ENCODE results near the gene MELK.
A peak's percentile ranks its signal among the peaks of the same experiment; 100 is the strongest.

The MELK gene

DNA sequence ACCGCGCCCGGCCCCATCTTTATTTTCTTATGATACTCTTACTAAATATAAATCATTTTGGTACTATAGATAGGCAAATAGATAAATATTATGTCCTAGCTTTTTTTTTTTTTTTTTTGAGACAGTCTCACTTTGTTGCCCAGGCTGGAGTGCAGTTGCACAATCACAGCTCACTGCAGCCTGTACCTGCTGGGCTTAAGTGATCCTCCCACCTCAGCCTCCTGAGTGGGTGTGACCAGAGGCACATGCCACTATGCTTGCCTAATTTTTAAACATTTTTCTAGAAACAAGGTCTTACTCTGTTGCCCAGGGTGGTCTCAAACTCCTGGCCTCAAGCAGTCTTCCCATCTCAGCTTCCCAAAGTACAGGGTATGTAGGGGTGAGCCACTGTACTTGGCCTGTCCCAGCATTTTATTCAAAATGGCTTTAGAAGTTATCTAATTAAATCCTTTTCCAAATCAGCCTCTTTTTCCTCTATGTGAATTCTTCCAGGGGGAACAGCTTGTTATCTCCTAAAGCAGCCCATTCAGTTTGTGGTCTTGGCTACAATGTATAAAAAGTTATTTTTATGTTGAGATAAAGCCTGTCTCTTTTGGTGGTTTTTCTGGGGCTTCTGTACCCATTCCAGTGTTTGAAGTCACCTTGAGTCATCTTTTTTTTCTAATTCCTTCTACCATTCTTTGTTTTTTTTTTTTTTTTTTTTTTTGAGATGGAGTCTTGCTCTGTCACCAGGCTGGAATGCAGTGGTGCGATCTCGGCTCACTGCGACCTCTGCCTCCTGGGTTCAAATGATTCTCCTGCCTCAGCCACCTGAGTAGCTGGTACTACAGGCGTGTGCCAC lies 12.1 kb downstream of the MELK start:
- no peak for DNase-seq (ENCODE audit: low read depth)

DNA sequence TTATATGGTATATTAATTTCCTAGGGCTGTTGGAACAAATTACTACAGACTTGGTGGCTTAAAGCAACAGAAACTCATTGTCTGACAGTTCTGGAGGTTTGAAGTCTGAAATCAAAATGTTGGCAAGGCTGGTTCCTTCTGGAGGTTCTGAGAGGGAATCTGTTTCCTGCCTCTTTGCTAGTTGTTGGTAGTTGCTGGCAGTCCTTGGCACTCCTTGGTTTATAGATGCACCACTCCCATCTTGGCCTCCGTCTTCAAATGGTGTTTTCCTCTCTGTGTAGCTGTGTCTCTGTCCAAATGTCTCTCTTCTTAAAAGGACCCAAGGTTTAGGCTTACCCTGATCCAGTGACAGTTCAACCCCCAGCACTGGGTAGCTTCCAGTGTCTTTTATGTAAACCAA lies 17.5 kb downstream of the MELK start:
- no peak for DNase-seq (ENCODE audit: low read depth)

DNA sequence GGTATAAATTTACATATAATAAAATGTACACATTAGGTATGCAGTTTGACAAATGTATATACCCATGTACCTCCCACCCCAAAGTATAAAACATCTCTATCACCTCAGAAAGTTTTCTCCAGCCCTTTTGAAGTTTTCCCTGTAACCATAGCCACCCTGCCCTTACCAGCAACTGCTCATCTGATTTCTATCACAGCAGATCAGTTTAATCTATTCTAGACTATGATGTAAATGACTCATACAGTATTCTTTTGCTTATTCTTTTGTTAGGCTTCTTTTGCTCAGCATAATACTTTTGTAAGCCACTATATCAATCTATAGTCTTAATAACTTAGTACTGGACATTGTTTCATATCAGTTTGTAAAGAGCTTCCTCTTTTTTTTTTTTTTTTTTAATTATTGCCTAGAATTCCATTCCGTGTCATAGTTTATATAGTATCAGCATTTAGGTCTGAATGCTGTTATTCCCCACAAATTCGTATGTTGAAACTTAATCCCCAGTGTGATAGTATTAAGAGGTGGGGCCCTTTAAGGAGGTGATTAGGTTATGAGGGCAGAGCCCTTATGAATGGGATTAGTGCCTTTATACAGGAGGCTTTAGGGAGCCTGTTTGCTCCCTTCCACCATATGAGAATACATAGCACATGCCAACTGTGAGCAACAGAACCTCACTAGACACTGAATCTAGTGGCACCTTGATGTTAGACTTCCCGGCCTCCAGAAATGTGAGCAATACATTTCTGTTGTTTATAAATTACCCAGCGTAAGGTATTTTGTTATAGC lies 20.3 kb downstream of the MELK start:
- DNase-seq (ENCODE audit: low read depth): no peak

DNA sequence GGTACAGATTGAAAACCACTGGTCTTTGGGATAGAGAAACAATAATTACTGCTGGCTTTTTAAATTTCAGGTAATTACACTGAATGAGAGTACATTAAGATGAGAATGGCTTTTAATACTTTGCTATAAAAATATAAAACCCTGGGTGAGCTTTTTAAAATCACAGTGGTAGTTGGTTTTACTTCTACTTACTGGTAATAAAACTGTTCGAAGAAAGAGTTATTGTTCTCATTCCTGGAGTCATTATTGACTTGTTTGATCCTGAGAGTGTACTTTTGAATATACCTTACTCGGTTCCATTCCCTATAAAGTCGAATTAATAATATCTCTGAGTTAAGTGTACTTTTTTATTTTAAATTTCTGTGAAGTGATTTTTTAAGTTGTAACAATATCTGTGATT lies 21.5 kb downstream of the MELK start:
- DNase-seq (ENCODE audit: low read depth): no peak

- DNase-seq (ENCODE audit: low read depth): no peak
These were observed 24.9 kb downstream of the MELK start for GRCh38 chr9:36597412-36598178.

DNA sequence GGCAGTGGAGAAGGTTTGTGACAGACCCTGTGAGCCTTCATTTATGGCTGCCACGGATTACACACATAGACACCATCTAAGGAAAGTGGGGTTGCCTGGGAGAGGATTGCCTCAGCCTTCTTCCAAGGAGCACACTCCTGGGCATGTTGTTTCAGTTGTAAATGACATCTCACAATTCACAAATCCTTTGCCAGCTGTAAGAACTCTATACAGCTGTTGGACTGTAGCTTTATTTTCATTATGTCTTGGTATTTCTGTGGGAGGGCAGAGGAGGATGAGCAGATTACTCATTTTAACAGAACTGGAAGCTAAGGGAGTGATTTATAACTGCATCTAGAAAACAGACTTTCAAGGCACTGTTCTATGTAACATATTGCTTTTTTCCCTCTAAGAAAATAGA lies 25.6 kb downstream of the MELK start:
- no peak for DNase-seq (ENCODE audit: low read depth)

GRCh38 chr9:36603006-36603405 lies 30.3 kb downstream of the MELK start:
- no peak for DNase-seq (ENCODE audit: low read depth)

GRCh38 chr9:36609306-36609705 lies 36.6 kb downstream of the MELK start:
- DNase-seq (ENCODE audit: low read depth): no peak

- DNase-seq (ENCODE audit: low read depth): no peak
These were observed 49.4 kb downstream of the MELK start for GRCh38 chr9:36622121-36622520.

DNA sequence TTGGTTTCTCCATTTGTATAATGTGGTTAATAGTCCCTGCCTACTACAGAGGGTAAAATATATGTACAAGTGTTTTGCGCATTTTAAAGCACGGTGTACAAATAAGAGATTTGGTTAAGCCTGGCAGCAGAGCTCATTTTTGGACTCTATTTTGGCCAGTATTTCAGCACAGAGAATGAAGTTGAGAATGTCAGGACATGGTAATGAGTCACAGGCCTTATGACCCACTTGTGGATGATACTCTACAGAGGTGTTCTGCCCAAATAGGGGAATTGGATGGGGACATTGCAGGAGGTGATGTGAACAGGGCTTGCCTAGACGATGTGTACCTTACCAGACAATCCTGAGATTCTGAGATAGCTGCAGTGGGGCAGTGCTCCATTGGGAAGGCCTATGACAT lies 50.6 kb downstream of the MELK start:
- no peak for DNase-seq (ENCODE audit: low read depth)

GRCh38 chr9:36625006-36625615 lies 52.4 kb downstream of the MELK start:
- DNase-seq (ENCODE audit: low read depth): peak; percentile 35

- DNase-seq (ENCODE audit: low read depth): peak; percentile 13
These were observed 60.2 kb downstream of the MELK start for GRCh38 chr9:36632892-36633291.

DNA sequence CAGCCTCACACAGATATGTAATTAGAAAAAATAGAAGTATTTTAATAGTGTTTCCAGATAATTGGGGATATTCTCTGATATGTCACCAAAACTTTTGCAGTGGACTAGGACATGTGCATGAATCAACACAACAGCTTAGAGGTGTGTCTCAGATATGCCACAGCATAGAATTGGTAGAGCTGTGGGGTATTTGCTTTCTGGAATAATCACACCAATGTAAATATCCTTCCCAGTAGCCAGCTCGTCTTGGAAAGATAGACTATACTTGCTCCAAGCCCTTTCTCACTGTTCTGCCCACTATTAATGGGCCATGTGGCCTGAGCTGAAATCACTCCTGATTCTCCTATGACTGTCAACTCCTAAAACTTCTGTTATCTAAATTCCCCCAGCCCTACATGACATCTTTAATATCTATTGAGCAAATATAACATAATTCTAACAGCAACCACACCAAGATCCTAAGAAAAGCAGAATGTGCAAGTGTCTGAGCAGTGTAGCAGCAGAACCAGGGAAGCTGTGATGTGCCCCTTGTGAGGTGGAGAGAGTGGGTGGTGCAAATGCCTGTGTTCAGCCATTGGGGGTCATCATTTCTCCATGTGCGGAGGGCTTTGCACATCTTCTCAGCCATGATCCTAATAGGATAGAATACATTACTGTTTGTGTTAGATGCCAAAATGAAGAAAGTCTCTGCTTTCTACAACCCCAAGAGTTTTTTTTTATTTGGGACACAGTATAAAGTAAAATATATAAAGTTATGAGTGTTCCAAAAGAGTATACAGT lies 65.0 kb downstream of the MELK start:
- no peak for DNase-seq (ENCODE audit: low read depth)

GRCh38 chr9:36640771-36641381 lies 68.2 kb downstream of the MELK start:
- DNase-seq (ENCODE audit: low read depth): no peak

GRCh38 chr9:36642817-36643216 lies 70.1 kb downstream of the MELK start:
- no peak for DNase-seq (ENCODE audit: low read depth)

DNA sequence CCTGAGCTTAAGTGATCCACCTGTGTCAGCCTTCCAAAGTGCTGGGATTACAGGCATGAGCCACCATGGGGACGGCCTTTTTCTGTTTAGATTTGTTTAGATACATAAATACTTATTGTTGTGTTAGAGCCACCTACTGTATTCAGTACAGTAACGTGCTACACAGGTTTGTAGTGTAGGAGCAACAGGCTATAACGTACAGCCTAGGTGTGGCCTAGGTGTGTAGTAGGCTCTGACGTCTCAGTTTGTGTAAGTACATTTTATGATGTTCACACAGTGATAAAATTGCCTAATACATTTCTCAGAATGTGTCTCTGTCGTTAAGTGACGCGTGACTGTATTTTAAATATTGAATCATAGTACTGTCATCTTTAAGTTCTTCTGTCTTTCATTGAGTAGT lies 84.1 kb downstream of the MELK start:
- no peak for DNase-seq (ENCODE audit: low read depth)

GRCh38 chr9:36659500-36659899 lies 86.8 kb downstream of the MELK start:
- DNase-seq (ENCODE audit: low read depth): no peak

GRCh38 chr9:36664806-36665205 lies 92.1 kb downstream of the MELK start:
- no peak for DNase-seq (ENCODE audit: low read depth)

- no peak for DNase-seq (ENCODE audit: low read depth)
These were observed 92.7 kb downstream of the MELK start for GRCh38 chr9:36665387-36665786.

DNA sequence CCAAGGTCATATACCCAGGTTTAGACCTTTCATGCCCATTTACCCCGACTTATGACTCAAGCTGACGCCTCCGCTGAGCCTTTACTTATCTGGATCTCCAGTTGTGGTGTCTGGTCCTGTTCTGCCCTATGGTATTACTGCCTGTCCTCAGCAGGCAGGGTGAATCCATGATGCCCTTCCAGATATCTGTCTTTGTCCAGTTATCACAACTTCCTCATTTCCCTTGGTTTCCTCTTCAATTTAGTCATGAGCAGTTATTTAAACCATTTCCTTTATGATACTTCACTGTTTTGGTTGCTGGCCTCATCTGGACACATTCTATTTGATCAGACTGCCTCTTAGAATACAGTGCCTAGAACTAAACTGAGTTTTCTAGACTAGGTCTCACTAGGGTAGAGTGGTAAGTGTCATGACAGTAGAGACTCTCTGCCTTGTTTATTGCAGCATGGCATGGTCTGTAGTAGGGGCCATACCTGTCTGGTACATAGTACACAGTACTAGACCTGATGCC lies 93.3 kb downstream of the MELK start:
- no peak for DNase-seq (ENCODE audit: low read depth)

- DNase-seq (ENCODE audit: low read depth): no peak
These were observed 98.9 kb downstream of the MELK start for GRCh38 chr9:36671561-36671960.

Measured in non-pigmented ciliary epithelial cell (primary cell).